Measurements from ENCODE around the gene DBNDD1. TPM values are rescaled to one million over a fixed set of nuclear protein-coding genes. Genes with fewer than 3 reads are reported as not detected.

DBNDD1 gene
- total RNA-seq, 1 experiment from 2014 or later = 75.0 TPM

GRCh38 chr16:90040152-90041023 lies 21.1 kb upstream of the DBNDD1 start (continued):
- TF ChIP-seq ERG (CRISPR knock-in tag; IDR thresholded peaks at IDR 0.05) (no peak), TCF7 (CRISPR knock-in tag; IDR thresholded peaks at IDR 0.05; ENCODE audit: low read depth) (no peak), AR (CRISPR knock-in tag; IDR thresholded peaks at IDR 0.05) (no peak), ATF3 (CRISPR knock-in tag; conservative IDR thresholded peaks at IDR 0.05) (no peak), SOX15 (CRISPR knock-in tag; IDR thresholded peaks at IDR 0.05) (no peak)

DNA sequence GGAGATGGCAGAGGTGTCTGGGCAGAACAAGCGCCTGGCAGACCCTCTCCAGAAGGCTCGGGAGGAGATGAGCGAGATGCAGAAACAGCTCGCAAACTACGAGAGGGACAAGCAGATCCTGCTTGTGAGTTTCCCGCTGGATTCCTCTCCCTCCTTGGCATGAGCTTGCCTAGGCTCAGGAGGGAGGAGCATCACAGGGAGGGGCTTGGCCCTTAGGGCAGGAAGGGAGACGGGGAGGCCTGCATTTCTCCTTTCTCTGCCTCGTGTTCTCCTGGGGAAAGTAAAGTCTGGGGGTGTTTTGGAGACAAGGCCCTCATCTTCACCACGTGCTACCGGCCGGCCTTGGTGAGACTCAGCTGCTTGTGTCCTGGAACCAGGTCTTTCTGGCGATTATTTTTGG lies 18.0 kb upstream of the DBNDD1 start:
- H3K4me1 Mint-ChIP-seq = peaks cover 9% of the 10 kb centered on the region
- ATAC-seq (no peak), DNase-seq (ENCODE audit: low spot score) (no peak)
- POLR2A ChIA-PET = no interaction called here
- CTCF ChIA-PET = interaction anchor here (2.0 kb wide), 1 partner anchor 17 kb away, joined by 5 read pairs; the partner anchor contains the start of gene DBNDD1
- H3K27ac Mint-ChIP-seq = no peak overlapping the region
- no peaks in the 10 kb centered on the region for H3K9me3 Mint-ChIP-seq
- H3K27me3 Mint-ChIP-seq (ENCODE audit: low read depth) = no peaks in the 10 kb centered on the region
- TF ChIP-seq ATF1 (CRISPR knock-in tag; IDR thresholded peaks at IDR 0.05) (no peak), ERG (CRISPR knock-in tag; IDR thresholded peaks at IDR 0.05) (no peak), ZNF512 (CRISPR knock-in tag; IDR thresholded peaks at IDR 0.05; ENCODE audit: borderline replicate concordance) (no peak), JAZF1 (CRISPR knock-in tag; IDR thresholded peaks at IDR 0.05) (no peak), ZNF219 (CRISPR knock-in tag; IDR thresholded peaks at IDR 0.05; ENCODE audit: borderline replicate concordance) (no peak), GRHL2 (CRISPR knock-in tag; IDR thresholded peaks at IDR 0.05; ENCODE audit: insufficient replicate concordance, severe bottlenecking) (no peak), FOXP1 (CRISPR knock-in tag; IDR thresholded peaks at IDR 0.05; ENCODE audit: borderline replicate concordance) (no peak), NFATC4 (CRISPR knock-in tag; IDR thresholded peaks at IDR 0.05) (no peak), TEAD4 (CRISPR knock-in tag; IDR thresholded peaks at IDR 0.05) (no peak), NR1H2 (CRISPR knock-in tag; IDR thresholded peaks at IDR 0.05) (no peak), AR (CRISPR knock-in tag; IDR thresholded peaks at IDR 0.05) (no peak), USF1 (CRISPR knock-in tag; IDR thresholded peaks at IDR 0.05) (no peak), RORB (CRISPR knock-in tag; IDR thresholded peaks at IDR 0.05) (no peak), ZNF138 (CRISPR knock-in tag; conservative IDR thresholded peaks at IDR 0.05) (no peak), EMX1 (CRISPR knock-in tag; IDR thresholded peaks at IDR 0.05) (no peak), SMAD3 (CRISPR knock-in tag; IDR thresholded peaks at IDR 0.05; ENCODE audit: borderline replicate concordance) (no peak), MYBL2 (CRISPR knock-in tag; IDR thresholded peaks at IDR 0.05) (no peak)
- TF ChIP-seq, protein P1, sequence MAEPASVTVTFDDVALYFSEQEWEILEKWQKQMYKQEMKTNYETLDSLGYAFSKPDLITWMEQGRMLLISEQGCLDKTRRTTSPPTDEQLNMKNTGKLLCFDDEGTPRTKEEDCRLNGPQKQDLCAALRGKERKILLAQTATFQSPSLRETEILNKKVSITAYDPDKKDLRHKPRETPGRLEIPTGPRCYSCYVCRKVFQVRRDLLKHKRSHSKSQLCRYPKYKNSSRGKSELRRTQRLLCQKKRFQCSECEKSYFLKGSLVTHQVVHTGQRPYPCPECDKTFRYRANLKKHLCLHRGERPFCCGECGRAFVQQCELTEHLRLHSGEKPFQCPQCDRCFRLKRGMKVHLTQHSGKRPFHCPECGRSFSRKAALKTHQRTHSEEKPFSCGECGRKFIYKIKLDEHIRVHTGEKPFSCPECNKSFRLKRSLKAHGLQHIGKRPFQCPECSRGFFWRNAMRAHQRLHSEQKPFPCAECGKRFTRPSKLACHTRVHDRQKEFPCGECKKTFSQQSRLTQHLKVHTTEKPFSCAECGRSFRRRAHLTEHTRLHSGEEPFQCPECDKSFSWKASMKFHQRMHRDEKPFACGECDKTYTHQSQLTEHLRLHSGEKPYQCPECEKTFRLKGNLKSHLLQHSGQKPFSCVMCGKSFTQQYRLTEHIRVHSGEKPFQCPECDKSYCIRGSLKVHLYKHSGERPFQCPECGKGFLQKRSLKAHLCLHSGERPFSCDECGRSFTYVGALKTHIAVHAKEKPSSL (CRISPR knock-in tag; conservative IDR thresholded peaks at IDR 0.05) = no peak
- no peak overlapping the region for H3K4me3 Mint-ChIP-seq
- peaks cover 50% of the 10 kb centered on the region for H3K36me3 Mint-ChIP-seq

Data from WTC11 (cell line).